Hepatocyte (in vitro differentiated cells): ENCODE measurements around the gene KIAA1217. TPM values are rescaled to one million over a fixed set of nuclear protein-coding genes. Genes with fewer than 3 reads are reported as not detected.

Experiments
- DNase-seq: peaks from one replicate; pipeline ENCODE4 v3.0.0-alpha.2; 2016; ENCODE audit warnings: low spot score
- H2AFZ ChIP-seq: fragments of 200-600 bp; sonication (generic); 2 replicates; pipeline ENCODE4 v1.6.0; 2016; ENCODE audit warnings: antibody characterized with exemption, mild to moderate bottlenecking
- H3K27ac ChIP-seq: fragments of 200-600 bp; sonication (generic); 2 replicates; pipeline ENCODE4 v1.5.1; 2016; ENCODE audit warnings: mild to moderate bottlenecking
- H3K27me3 ChIP-seq: fragments of 200-600 bp; sonication (generic); 2 replicates; pipeline ENCODE4 v1.6.1; 2016
- H3K36me3 ChIP-seq: fragments of 200-600 bp; sonication (generic); replicated peaks from 2 replicates; pipeline ENCODE4 v1.5.1; 2016; ENCODE audit warnings: low read depth; ENCODE audit not compliant: insufficient read depth
- H3K4me1 ChIP-seq: fragments of 200-600 bp; sonication (generic); 2 replicates; pipeline ENCODE4 v1.5.1; 2016; ENCODE audit warnings: mild to moderate bottlenecking, moderate library complexity; ENCODE audit not compliant: insufficient read depth
- H3K4me2 ChIP-seq: fragments of 200-600 bp; sonication (generic); 2 replicates; pipeline ENCODE4 v1.6.0; 2016
- H3K4me3 ChIP-seq: fragments of 200-600 bp; sonication (generic); 2 replicates; pipeline ENCODE4 v1.5.1; 2016; ENCODE audit warnings: mild to moderate bottlenecking
- H3K79me2 ChIP-seq: fragments of 200-600 bp; sonication (generic); 2 replicates; pipeline ENCODE4 v1.6.0; 2017; ENCODE audit warnings: mild to moderate bottlenecking
- H3K9me2 ChIP-seq: fragments of 200-600 bp; sonication (generic); replicated peaks from 2 replicates; pipeline ENCODE4 v1.6.0; 2017; ENCODE audit warnings: mild to moderate bottlenecking; ENCODE audit not compliant: insufficient read depth
- H3K9me3 ChIP-seq: fragments of 200-600 bp; sonication (generic); 2 replicates; pipeline ENCODE4 v1.5.1; 2016; ENCODE audit warnings: low read depth, mild to moderate bottlenecking
- H4K20me1 ChIP-seq: fragments of 200-600 bp; sonication (generic); 2 replicates; pipeline ENCODE4 v1.6.0; 2016; ENCODE audit warnings: mild to moderate bottlenecking; ENCODE audit not compliant: insufficient read depth, poor library complexity, severe bottlenecking
- EZH2 ChIP-seq: fragments of 200-600 bp; sonication (generic); IDR thresholded peaks from 2 replicates; pipeline ENCODE4 v1.6.1; 2016; ENCODE audit warnings: antibody characterized with exemption, mild to moderate bottlenecking, borderline replicate concordance
- EZH2phosphoT487 ChIP-seq: fragments of 200-600 bp; sonication (generic); IDR thresholded peaks from one replicate; pipeline ENCODE4 v1.6.1; 2018; ENCODE audit warnings: antibody characterized with exemption, mild to moderate bottlenecking, low read depth, moderate library complexity; ENCODE audit not compliant: unreplicated experiment, severe bottlenecking
- WGBS: methylation state at CpG from one replicate; pipeline ENCODE4 v1.1.6; 2016; ENCODE audit warnings: low lambda C conversion rate; ENCODE audit errors: missing lambda C conversion rate; 5-methylcytosine and 5-hydroxymethylcytosine counted together
- polyA plus RNA-seq: library from polyadenylated mRNA; unstranded; fragments of >200 nt; fragmentation: Nextera tagmentation; extraction: Ambion mirVana; gene quantifications from 2 replicates; pipeline ENCODE4 v1.2.1, GENCODE V29; 2016
- total RNA-seq: library from RNA; depleted of rRNA; stranded (reverse); fragments of >200 nt; gene quantifications from 2 replicates; pipeline ENCODE4 v1.2.3, GENCODE V29; 2014
- TF ChIP-seq, protein P1 (sequence below): fragments of 200-600 bp; sonication (generic); IDR thresholded peaks from 2 replicates; pipeline ENCODE4 v1.5.1; 2016; ENCODE audit warnings: antibody characterized with exemption, mild to moderate bottlenecking; ENCODE audit not compliant: poor library complexity

Gene KIAA1217
- total and polyA plus RNA-seq, 2 experiments from 2014 or later: 31.6 to 33.2 TPM

DNA sequence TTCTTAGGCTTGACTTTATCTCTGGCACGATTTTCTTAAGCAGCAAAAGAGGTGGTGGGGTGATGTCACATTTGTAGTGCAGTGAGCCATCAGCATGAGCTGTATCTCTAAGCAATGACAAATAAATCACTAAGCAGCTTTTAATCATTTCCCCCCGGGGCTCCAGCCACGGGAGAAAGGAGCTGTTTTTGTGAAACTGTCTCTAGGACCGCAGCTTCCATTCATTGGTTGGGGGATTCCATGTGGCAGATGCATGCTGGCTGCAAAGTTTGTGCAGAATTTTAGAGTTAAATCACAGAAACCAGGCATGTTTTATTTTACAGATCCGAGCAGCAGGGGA, 464 bp downstream of the KIAA1217 start:
- no peaks in the 10 kb centered on the region for H3K9me3 ChIP-seq
- peak overlapping the region; percentile 88 for H3K4me2 ChIP-seq
- TF ChIP-seq EZH2: no peak
- no peak for TF ChIP-seq EZH2phosphoT487
- TF ChIP-seq, protein P1, sequence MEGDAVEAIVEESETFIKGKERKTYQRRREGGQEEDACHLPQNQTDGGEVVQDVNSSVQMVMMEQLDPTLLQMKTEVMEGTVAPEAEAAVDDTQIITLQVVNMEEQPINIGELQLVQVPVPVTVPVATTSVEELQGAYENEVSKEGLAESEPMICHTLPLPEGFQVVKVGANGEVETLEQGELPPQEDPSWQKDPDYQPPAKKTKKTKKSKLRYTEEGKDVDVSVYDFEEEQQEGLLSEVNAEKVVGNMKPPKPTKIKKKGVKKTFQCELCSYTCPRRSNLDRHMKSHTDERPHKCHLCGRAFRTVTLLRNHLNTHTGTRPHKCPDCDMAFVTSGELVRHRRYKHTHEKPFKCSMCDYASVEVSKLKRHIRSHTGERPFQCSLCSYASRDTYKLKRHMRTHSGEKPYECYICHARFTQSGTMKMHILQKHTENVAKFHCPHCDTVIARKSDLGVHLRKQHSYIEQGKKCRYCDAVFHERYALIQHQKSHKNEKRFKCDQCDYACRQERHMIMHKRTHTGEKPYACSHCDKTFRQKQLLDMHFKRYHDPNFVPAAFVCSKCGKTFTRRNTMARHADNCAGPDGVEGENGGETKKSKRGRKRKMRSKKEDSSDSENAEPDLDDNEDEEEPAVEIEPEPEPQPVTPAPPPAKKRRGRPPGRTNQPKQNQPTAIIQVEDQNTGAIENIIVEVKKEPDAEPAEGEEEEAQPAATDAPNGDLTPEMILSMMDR: no peak
- H3K27ac ChIP-seq: peak overlapping the region; percentile 94
- peaks cover 41% of the 10 kb centered on the region for H3K79me2 ChIP-seq
- DNase-seq: peak; percentile 40
- peaks cover 41% of the 10 kb centered on the region for H3K4me1 ChIP-seq
- no peaks in the 10 kb centered on the region for H3K9me2 ChIP-seq
- WGBS: 2% methylated on average over 5 of the region's 5 CpGs
- peak overlapping the region; percentile 61 for H3K4me3 ChIP-seq
- peak overlapping the region; percentile 44 for H2AFZ ChIP-seq
- H4K20me1 ChIP-seq: no peaks in the 10 kb centered on the region
- no peaks in the 10 kb centered on the region for H3K36me3 ChIP-seq
- no peaks in the 10 kb centered on the region for H3K27me3 ChIP-seq

- H3K36me3 ChIP-seq: no peaks in the 10 kb centered on the region
- peak; percentile 64 for DNase-seq
- peak overlapping the region; percentile 94 for H3K27ac ChIP-seq
- no peaks in the 10 kb centered on the region for H3K9me2 ChIP-seq
- no peaks in the 10 kb centered on the region for H3K9me3 ChIP-seq
- H3K27me3 ChIP-seq: no peaks in the 10 kb centered on the region
- TF ChIP-seq EZH2phosphoT487 (no peak), EZH2 (no peak)
- TF ChIP-seq, protein P1: no peak
- H3K4me2 ChIP-seq: peak overlapping the region; percentile 88
- H2AFZ ChIP-seq: no peak overlapping the region
- WGBS: 6% methylated on average over 12 of the region's 12 CpGs
- peaks cover 47% of the 10 kb centered on the region for H3K4me1 ChIP-seq
- H3K79me2 ChIP-seq: peaks cover 44% of the 10 kb centered on the region
- no peaks in the 10 kb centered on the region for H4K20me1 ChIP-seq
- H3K4me3 ChIP-seq: peak overlapping the region; percentile 61
Measured at GRCh38 chr10:24209946-24210491, 1.1 kb downstream of the KIAA1217 start.

GRCh38 chr10:24210501-24210900, 1.6 kb downstream of the KIAA1217 start:
- Histone ChIP-seq H3K79me2 (peaks cover 47% of the 10 kb centered on the region), H3K9me2 (no peaks in the 10 kb centered on the region), H3K4me3 (peak overlapping the region; percentile 61), H4K20me1 (no peaks in the 10 kb centered on the region), H3K9me3 (no peaks in the 10 kb centered on the region), H3K4me1 (peaks cover 52% of the 10 kb centered on the region), H3K36me3 (no peaks in the 10 kb centered on the region), H3K4me2 (peak overlapping the region; percentile 88), H3K27ac (peak overlapping the region; percentile 94), H3K27me3 (no peaks in the 10 kb centered on the region), H2AFZ (no peak overlapping the region)
- WGBS: 73% methylated on average over 2 of the region's 2 CpGs
- TF ChIP-seq EZH2 (no peak), EZH2phosphoT487 (no peak)
- TF ChIP-seq, protein P1: no peak
- no peak for DNase-seq

- Histone ChIP-seq H3K9me3 (no peaks in the 10 kb centered on the region), H3K27me3 (no peaks in the 10 kb centered on the region), H3K4me2 (no peak overlapping the region), H3K4me3 (no peak overlapping the region), H3K36me3 (no peaks in the 10 kb centered on the region), H4K20me1 (no peaks in the 10 kb centered on the region), H3K9me2 (no peaks in the 10 kb centered on the region), H3K79me2 (peaks cover 74% of the 10 kb centered on the region), H3K27ac (no peak overlapping the region), H3K4me1 (peaks cover 35% of the 10 kb centered on the region), H2AFZ (no peak overlapping the region)
- TF ChIP-seq, protein P1: no peak
- TF ChIP-seq EZH2phosphoT487 (no peak), EZH2 (no peak)
- DNase-seq: no peak
- WGBS: 78% methylated on average over 4 of the region's 4 CpGs
Measured at GRCh38 chr10:24213266-24213665, 4.3 kb downstream of the KIAA1217 start.
